ENCODE measurements around the gene USP46. TPM values are rescaled to one million over a fixed set of nuclear protein-coding genes. Genes with fewer than 3 reads are reported as not detected.

Gene USP46
- total RNA-seq, result 9.0 and 12.1 TPM in 2 replicates

GRCh38 chr4:52659001-52659721 is at the start of gene USP46:
Gene USP46 (minus strand): TSS chr4:52659301. CDS start chr4:52659150, 151 bp downstream.

Other genes with a start within 250 kb of the USP46 start
- gene ERVMER34-1, start 92.1 kb upstream of the USP46 start, total RNA-seq, result under 0.01 and 0.09 TPM in 2 replicates
- gene RASL11B, start 203.0 kb upstream of the USP46 start, total RNA-seq, result under 0.01 TPM in 1 of 2 replicates, not detected in the other

Measured in dermis lymphatic vessel endothelial cell (primary cell).